Brain pericyte (primary cell): ENCODE measurements around the gene ARHGEF1.

Experiments
- DNase-seq: peaks from one replicate; pipeline ENCODE4 v3.0.0-alpha.2; 2012; ENCODE audit warnings: low read depth, low spot score

Gene ARHGEF1

GRCh38 chr19:41955521-41955920, 72.5 kb downstream of the ARHGEF1 start:
- no peak for DNase-seq

GRCh38 chr19:41956621-41957020, 73.6 kb downstream of the ARHGEF1 start:
- DNase-seq: no peak
